ENCODE data around the gene SEMG2.
A peak's percentile ranks its signal among the peaks of the same experiment; 100 is the strongest.

Gene SEMG2

GRCh38 chr20:45254383-45255262 lies 33.5 kb downstream of the SEMG2 start, which contains the start of gene SLPI:
Gene SLPI (minus strand): TSS chr20:45254564. CDS start chr20:45254543, 21 bp downstream.
- H3K36me3 Mint-ChIP-seq, result no peaks in the 10 kb centered on the region
- H3K27ac Mint-ChIP-seq, result no peak within 1 kb of the TSS
- H3K9me3 Mint-ChIP-seq, result no peaks in the 10 kb centered on the region
- no peak within 1 kb of the TSS for H3K4me3 Mint-ChIP-seq
- H3K27me3 Mint-ChIP-seq, result peaks cover 16% of the 10 kb centered on the region
- H3K4me1 Mint-ChIP-seq, result no peaks in the 10 kb centered on the region

GRCh38 chr20:45257161-45257560 lies 36.0 kb downstream of the SEMG2 start:
- Mint-ChIP-seq H3K36me3 (no peaks in the 10 kb centered on the region), H3K27me3 (peaks cover 11% of the 10 kb centered on the region), H3K4me1 (no peaks in the 10 kb centered on the region), H3K27ac (no peak overlapping the region), H3K4me3 (no peak overlapping the region), H3K9me3 (no peaks in the 10 kb centered on the region)

GRCh38 chr20:45257711-45258110 lies 36.5 kb downstream of the SEMG2 start:
- H3K36me3 Mint-ChIP-seq, result no peaks in the 10 kb centered on the region
- H3K4me3 Mint-ChIP-seq, result no peak overlapping the region
- H3K27ac Mint-ChIP-seq, result peak overlapping the region; percentile 66
- no peaks in the 10 kb centered on the region for H3K4me1 Mint-ChIP-seq
- no peaks in the 10 kb centered on the region for H3K9me3 Mint-ChIP-seq
- H3K27me3 Mint-ChIP-seq, result peaks cover 10% of the 10 kb centered on the region

- H3K27me3 Mint-ChIP-seq, result peaks cover 9% of the 10 kb centered on the region
- H3K36me3 Mint-ChIP-seq, result no peaks in the 10 kb centered on the region
- no peaks in the 10 kb centered on the region for H3K9me3 Mint-ChIP-seq
- no peak overlapping the region for H3K27ac Mint-ChIP-seq
- no peaks in the 10 kb centered on the region for H3K4me1 Mint-ChIP-seq
- no peak overlapping the region for H3K4me3 Mint-ChIP-seq
Observed at GRCh38 chr20:45258259-45258658, 37.1 kb downstream of the SEMG2 start.

- Mint-ChIP-seq H3K4me3 (no peak overlapping the region), H3K27ac (no peak overlapping the region), H3K4me1 (no peaks in the 10 kb centered on the region), H3K9me3 (no peaks in the 10 kb centered on the region), H3K27me3 (peaks cover 7% of the 10 kb centered on the region), H3K36me3 (no peaks in the 10 kb centered on the region)
Observed at GRCh38 chr20:45258664-45259063, 37.5 kb downstream of the SEMG2 start.

- H3K4me1 Mint-ChIP-seq, result no peaks in the 10 kb centered on the region
- H3K27me3 Mint-ChIP-seq, result peaks cover 10% of the 10 kb centered on the region
- no peaks in the 10 kb centered on the region for H3K36me3 Mint-ChIP-seq
- H3K27ac Mint-ChIP-seq, result no peak overlapping the region
- H3K4me3 Mint-ChIP-seq, result no peak overlapping the region
- no peaks in the 10 kb centered on the region for H3K9me3 Mint-ChIP-seq
Observed at GRCh38 chr20:45263556-45264266, 42.5 kb downstream of the SEMG2 start.

GRCh38 chr20:45266977-45267376 lies 45.8 kb downstream of the SEMG2 start:
- Mint-ChIP-seq H3K27me3 (peaks cover 12% of the 10 kb centered on the region), H3K36me3 (no peaks in the 10 kb centered on the region), H3K4me1 (no peaks in the 10 kb centered on the region), H3K27ac (no peak overlapping the region), H3K9me3 (no peaks in the 10 kb centered on the region), H3K4me3 (no peak overlapping the region)

- no peak overlapping the region for H3K4me3 Mint-ChIP-seq
- no peak overlapping the region for H3K27ac Mint-ChIP-seq
- H3K9me3 Mint-ChIP-seq, result no peaks in the 10 kb centered on the region
- peaks cover 15% of the 10 kb centered on the region for H3K27me3 Mint-ChIP-seq
- H3K4me1 Mint-ChIP-seq, result no peaks in the 10 kb centered on the region
- no peaks in the 10 kb centered on the region for H3K36me3 Mint-ChIP-seq
Observed at GRCh38 chr20:45268531-45268930, 47.4 kb downstream of the SEMG2 start.

GRCh38 chr20:45269056-45269455 lies 47.9 kb downstream of the SEMG2 start:
- H3K27me3 Mint-ChIP-seq, result peaks cover 18% of the 10 kb centered on the region

GRCh38 chr20:45269754-45270270 lies 48.6 kb downstream of the SEMG2 start:
- Mint-ChIP-seq H3K4me3 (no peak overlapping the region), H3K9me3 (no peaks in the 10 kb centered on the region), H3K36me3 (no peaks in the 10 kb centered on the region), H3K4me1 (no peaks in the 10 kb centered on the region), H3K27me3 (peaks cover 23% of the 10 kb centered on the region), H3K27ac (no peak overlapping the region)

More at GRCh38 chr20:45269056-45269455, 47.9 kb downstream of the SEMG2 start:
- H3K4me3 Mint-ChIP-seq, result no peak overlapping the region
- H3K9me3 Mint-ChIP-seq, result no peaks in the 10 kb centered on the region
- no peaks in the 10 kb centered on the region for H3K36me3 Mint-ChIP-seq
- H3K27ac Mint-ChIP-seq, result no peak overlapping the region
- H3K4me1 Mint-ChIP-seq, result no peaks in the 10 kb centered on the region
